Mesothelial cell of epicardium (in vitro differentiated cells): ENCODE data around the gene ALG9. TPM values are rescaled to one million over a fixed set of nuclear protein-coding genes. Genes with fewer than 3 reads are reported as not detected.

ENCODE experiments used
- DNase-seq, 2 experiments: peaks; one replicate each; pipeline ENCODE4 v3.0.0; 2021; ENCODE audit warnings: low spot score in 2 of 2; ENCODE audit not compliant: unreplicated experiment in 2 of 2
- H3K27ac Mint-ChIP-seq: 2 replicates; pipeline ENCODE4 v1.8.0; 2021; ENCODE audit warnings: mixed read lengths
- H3K27me3 Mint-ChIP-seq: 2 replicates; pipeline ENCODE4 v1.8.0; 2021; ENCODE audit warnings: low read depth, mixed read lengths
- H3K36me3 Mint-ChIP-seq: 2 replicates; pipeline ENCODE4 v1.8.0; 2021; ENCODE audit warnings: mixed read lengths
- H3K4me1 Mint-ChIP-seq: 2 replicates; pipeline ENCODE4 v1.8.0; 2021; ENCODE audit warnings: mixed read lengths
- H3K4me3 Mint-ChIP-seq: 2 replicates; pipeline ENCODE4 v1.8.0; 2021; ENCODE audit warnings: mild to moderate bottlenecking, moderate library complexity, mixed read lengths
- H3K9me3 Mint-ChIP-seq: 2 replicates; pipeline ENCODE4 v1.8.0; 2021; ENCODE audit warnings: mixed read lengths
- CTCF ChIP-seq: fragments of 200-600 bp; sonication (generic); IDR thresholded peaks from one replicate; pipeline ENCODE4 v1.5.0; 2021; ENCODE audit warnings: antibody characterized with exemption; ENCODE audit not compliant: unreplicated experiment
- total RNA-seq: library from RNA; stranded (reverse); gene quantifications from 3 replicates; pipeline ENCODE4 v1.2.1, GENCODE V29; 2021

ALG9 gene
- total RNA-seq, 1 donor from 2014 or later: 50.6 TPM

GRCh38 chr11:111852103-111852502 lies 19.3 kb downstream of the ALG9 start:
- Mint-ChIP-seq H3K27ac (no peak overlapping the region), H3K27me3 (no peaks in the 10 kb centered on the region), H3K36me3 (peaks cover 43% of the 10 kb centered on the region), H3K4me1 (no peaks in the 10 kb centered on the region), H3K4me3 (no peak overlapping the region), H3K9me3 (no peaks in the 10 kb centered on the region)
- no peak for TF ChIP-seq CTCF
- no peak for DNase-seq

- H3K9me3 Mint-ChIP-seq: no peaks in the 10 kb centered on the region
- no peaks in the 10 kb centered on the region for H3K4me1 Mint-ChIP-seq
- no peak overlapping the region for H3K27ac Mint-ChIP-seq
- no peaks in the 10 kb centered on the region for H3K27me3 Mint-ChIP-seq
- H3K4me3 Mint-ChIP-seq: no peak overlapping the region
- TF ChIP-seq CTCF: no peak
- no peak for DNase-seq
- H3K36me3 Mint-ChIP-seq: peaks cover 42% of the 10 kb centered on the region
These were observed 19.7 kb downstream of the ALG9 start for GRCh38 chr11:111851636-111852035.

- TF ChIP-seq CTCF: no peak
- H3K27me3 Mint-ChIP-seq: no peaks in the 10 kb centered on the region
- no peak overlapping the region for H3K4me3 Mint-ChIP-seq
- H3K9me3 Mint-ChIP-seq: no peaks in the 10 kb centered on the region
- no peaks in the 10 kb centered on the region for H3K4me1 Mint-ChIP-seq
- peaks cover 42% of the 10 kb centered on the region for H3K36me3 Mint-ChIP-seq
- no peak overlapping the region for H3K27ac Mint-ChIP-seq
- DNase-seq: no peak
These were observed 20.3 kb downstream of the ALG9 start for GRCh38 chr11:111851067-111851466.

- Mint-ChIP-seq H3K4me3 (no peak overlapping the region), H3K4me1 (no peaks in the 10 kb centered on the region), H3K27me3 (no peaks in the 10 kb centered on the region), H3K27ac (no peak overlapping the region), H3K36me3 (peaks cover 36% of the 10 kb centered on the region), H3K9me3 (no peaks in the 10 kb centered on the region)
- no peak for TF ChIP-seq CTCF
- no peak for DNase-seq
These were observed 21.8 kb downstream of the ALG9 start for GRCh38 chr11:111849631-111850030.

- no peak overlapping the region for H3K27ac Mint-ChIP-seq
- no peaks in the 10 kb centered on the region for H3K27me3 Mint-ChIP-seq
- H3K9me3 Mint-ChIP-seq: no peaks in the 10 kb centered on the region
- H3K4me1 Mint-ChIP-seq: no peaks in the 10 kb centered on the region
- H3K4me3 Mint-ChIP-seq: no peak overlapping the region
- DNase-seq: no peak
- no peak for TF ChIP-seq CTCF
- H3K36me3 Mint-ChIP-seq: peaks cover 24% of the 10 kb centered on the region
These were observed 24.7 kb downstream of the ALG9 start for GRCh38 chr11:111846636-111847035.

GRCh38 chr11:111846063-111846462 lies 25.3 kb downstream of the ALG9 start:
- TF ChIP-seq CTCF: no peak
- DNase-seq: no peak
- H3K36me3 Mint-ChIP-seq: peaks cover 24% of the 10 kb centered on the region
- H3K27ac Mint-ChIP-seq: no peak overlapping the region
- no peaks in the 10 kb centered on the region for H3K9me3 Mint-ChIP-seq
- peaks cover 3% of the 10 kb centered on the region for H3K4me1 Mint-ChIP-seq
- H3K4me3 Mint-ChIP-seq: no peak overlapping the region
- no peaks in the 10 kb centered on the region for H3K27me3 Mint-ChIP-seq
